ENCODE data around the gene ZDHHC11. TPM values are rescaled to one million over a fixed set of nuclear protein-coding genes. Genes with fewer than 3 reads are reported as not detected.
"Not testable (repeated sequence)": the region's sequence is repeated elsewhere in the genome, so short reads cannot be mapped to it uniquely, and the experiment has no call there.

Gene ZDHHC11
- polyA plus RNA-seq, 3 donors, result 8.5 to 12.0 (median 9.9) TPM

GRCh38 chr5:859798-860296 lies 9.1 kb upstream of the ZDHHC11 start:
- no peak for DNase-seq

- peak; percentile 29 for DNase-seq
Observed at GRCh38 chr5:859391-859790, 8.6 kb upstream of the ZDHHC11 start.

GRCh38 chr5:858726-859125 lies 7.9 kb upstream of the ZDHHC11 start:
- no peak for DNase-seq

- no peak for DNase-seq
Observed at GRCh38 chr5:856531-857425, 6.0 kb upstream of the ZDHHC11 start.

GRCh38 chr5:855771-856530 lies 5.2 kb upstream of the ZDHHC11 start:
- DNase-seq, result no peak

GRCh38 chr5:854966-855743 lies 4.4 kb upstream of the ZDHHC11 start:
- DNase-seq, result no peak

- no peak for DNase-seq
Observed at GRCh38 chr5:854217-854616, 3.4 kb upstream of the ZDHHC11 start.

- not testable (repeated sequence) for DNase-seq
Observed at GRCh38 chr5:853416-854090, 2.8 kb upstream of the ZDHHC11 start.

- DNase-seq, result no peak
Observed at GRCh38 chr5:852431-853401, 1.9 kb upstream of the ZDHHC11 start.

GRCh38 chr5:852018-852417 lies 1.2 kb upstream of the ZDHHC11 start:
- no peak for DNase-seq

- DNase-seq, result no peak
Observed at GRCh38 chr5:851553-851952, 767 bp upstream of the ZDHHC11 start.

GRCh38 chr5:851076-851475 lies 290 bp upstream of the ZDHHC11 start:
- DNase-seq, result no peak

- peak; percentile 76 for DNase-seq
Observed at GRCh38 chr5:849651-850301, 1.0 kb downstream of the ZDHHC11 start.

- no peak for DNase-seq
Observed at GRCh38 chr5:848671-849111, 2.1 kb downstream of the ZDHHC11 start.

- not testable (repeated sequence) for DNase-seq
Observed at GRCh38 chr5:847736-848135, 3.0 kb downstream of the ZDHHC11 start.

- not testable (repeated sequence) for DNase-seq
Observed at GRCh38 chr5:847212-847611, 3.6 kb downstream of the ZDHHC11 start.

- DNase-seq, result not testable (repeated sequence)
Observed at GRCh38 chr5:846602-847091, 4.1 kb downstream of the ZDHHC11 start.

- DNase-seq, result not testable (repeated sequence)
Observed at GRCh38 chr5:845676-846601, 4.8 kb downstream of the ZDHHC11 start.

Data from renal pelvis (tissue), 4 donors.